HEK293 (cell line): ENCODE data around the gene ATP8A1.

Experiments used
- CTCF ChIA-PET: fragments of 350-600 bp; formaldehyde crosslinking; extraction: SDS; loops from one replicate; lab custom pipeline; 2021; ENCODE audit warnings: antibody characterized with exemption; lab: Yijun Ruan, JAX
- POLR2A ChIA-PET: fragments of 300-600 bp; formaldehyde crosslinking; extraction: SDS; loops from one replicate; lab custom pipeline; 2020; ENCODE audit warnings: antibody characterized with exemption, inconsistent platforms; lab: Yijun Ruan, JAX
- H3K27ac ChIP-seq: fragments of 200-500 bp; sonication (Bioruptor generic); 2 replicates; pipeline ENCODE4 v1.5.1; 2014; ENCODE audit warnings: low read depth, low read length, control low read depth, inconsistent platforms; ENCODE audit errors: extremely low read depth
- H3K36me3 ChIP-seq, 2 experiments: fragments of 200-500 bp in 1 of 2; sonication (Bioruptor generic) in 1 of 2; 1 replicate in 1 of 2; 2 replicates in 1 of 2; pipeline ENCODE4 v1.5.1; 2014 to 2017; ENCODE audit warnings: inconsistent platforms in 2 of 2, low read length in 2 of 2; ENCODE audit not compliant: control insufficient read depth in 2 of 2, insufficient read depth in 1 of 2
- H3K4me1 ChIP-seq: fragments of 200-500 bp; sonication (Bioruptor generic); 2 replicates; pipeline ENCODE4 v1.5.1; 2014; ENCODE audit warnings: mild to moderate bottlenecking, low read length, inconsistent platforms; ENCODE audit not compliant: control insufficient read depth, insufficient read depth
- H3K4me3 ChIP-seq: 2 replicates; pipeline ENCODE4 v1.5.1; 2011; ENCODE audit warnings: low read depth, mild to moderate bottlenecking, control low read depth, low read length, moderate library complexity
- H3K9me3 ChIP-seq: fragments of 200-500 bp; sonication (Bioruptor generic); 2 replicates; pipeline ENCODE4 v1.5.1; 2014; ENCODE audit warnings: low read depth, low read length, inconsistent platforms; ENCODE audit not compliant: control insufficient read depth, insufficient read depth
- BCL11A ChIP-seq: fragments of 450-650 bp; formaldehyde crosslinking; IDR thresholded peaks from 2 replicates; pipeline ENCODE4 v1.5.1; 2016; ENCODE audit warnings: low read depth, missing biosample characterization, missing genetic modification characterization
- IKZF3 ChIP-seq: fragments of 450-650 bp; IDR thresholded peaks from 2 replicates; pipeline ENCODE4 v1.5.0; 2018; ENCODE audit warnings: missing biosample characterization, mild to moderate bottlenecking, missing genetic modification characterization, moderate library complexity
- RBAK ChIP-seq: fragments of 450-650 bp; formaldehyde crosslinking; IDR thresholded peaks from 2 replicates; pipeline ENCODE4 v1.5.1; 2016; ENCODE audit warnings: missing biosample characterization, missing genetic modification characterization
- REPIN1 ChIP-seq: fragments of 450-650 bp; formaldehyde crosslinking; IDR thresholded peaks from 2 replicates; pipeline ENCODE4 v1.5.1; 2017; ENCODE audit warnings: missing biosample characterization, missing genetic modification characterization, low read depth
- YY2 ChIP-seq: fragments of 450-650 bp; formaldehyde crosslinking; IDR thresholded peaks from 2 replicates; pipeline ENCODE4 v1.5.1; 2016; ENCODE audit warnings: missing biosample characterization, missing genetic modification characterization
- ZBTB11 ChIP-seq: fragments of 450-650 bp; formaldehyde crosslinking; conservative IDR thresholded peaks from 2 replicates; pipeline ENCODE4 v1.5.1; 2016; ENCODE audit warnings: low read depth, missing biosample characterization, missing genetic modification characterization
- ZBTB6 ChIP-seq: fragments of 450-650 bp; formaldehyde crosslinking; IDR thresholded peaks from 2 replicates; pipeline ENCODE4 v1.5.1; 2017; ENCODE audit warnings: missing biosample characterization, missing genetic modification characterization
- ZNF114 ChIP-seq: fragments of 450-650 bp; formaldehyde crosslinking; IDR thresholded peaks from 2 replicates; pipeline ENCODE4 v1.5.0; 2017; ENCODE audit warnings: missing biosample characterization, missing genetic modification characterization
- ZNF544 ChIP-seq: fragments of 450-650 bp; formaldehyde crosslinking; IDR thresholded peaks from 2 replicates; pipeline ENCODE4 v1.5.0; 2017; ENCODE audit warnings: missing biosample characterization, missing genetic modification characterization
- ZNF560 ChIP-seq: fragments of 450-650 bp; formaldehyde crosslinking; IDR thresholded peaks from 2 replicates; pipeline ENCODE4 v1.5.1; 2017; ENCODE audit warnings: missing biosample characterization, missing genetic modification characterization, borderline replicate concordance
- ZNF580 ChIP-seq: fragments of 450-650 bp; formaldehyde crosslinking; IDR thresholded peaks from 2 replicates; pipeline ENCODE4 v1.5.1; 2016; ENCODE audit warnings: missing biosample characterization, missing genetic modification characterization
- ZNF585B ChIP-seq: fragments of 450-650 bp; formaldehyde crosslinking; IDR thresholded peaks from 2 replicates; pipeline ENCODE4 v1.5.1; 2016; ENCODE audit warnings: missing biosample characterization, missing genetic modification characterization
- ZNF624 ChIP-seq: fragments of 450-650 bp; formaldehyde crosslinking; IDR thresholded peaks from 2 replicates; pipeline ENCODE4 v1.5.1; 2017; ENCODE audit warnings: missing biosample characterization, missing genetic modification characterization
- ZNF776 ChIP-seq: fragments of 450-650 bp; formaldehyde crosslinking; IDR thresholded peaks from 2 replicates; pipeline ENCODE4 v1.5.0; 2017; ENCODE audit warnings: missing biosample characterization, missing genetic modification characterization, borderline replicate concordance
- ZNF785 ChIP-seq: fragments of 450-650 bp; formaldehyde crosslinking; IDR thresholded peaks from 2 replicates; pipeline ENCODE4 v1.5.1; 2016; ENCODE audit warnings: missing biosample characterization, missing genetic modification characterization
- ZNF843 ChIP-seq: fragments of 450-650 bp; formaldehyde crosslinking; IDR thresholded peaks from 2 replicates; pipeline ENCODE4 v1.5.1; 2016; ENCODE audit warnings: missing biosample characterization, missing genetic modification characterization
- TF ChIP-seq, protein P1 (sequence below): fragments of 450-650 bp; formaldehyde crosslinking; IDR thresholded peaks from 2 replicates; pipeline ENCODE4 v1.5.1; 2016; ENCODE audit warnings: missing biosample characterization, missing genetic modification characterization
- TF ChIP-seq, protein P2 (sequence below): fragments of 450-650 bp; formaldehyde crosslinking; IDR thresholded peaks from 2 replicates; pipeline ENCODE4 v1.5.1; 2016; ENCODE audit warnings: missing biosample characterization, missing genetic modification characterization

Gene ATP8A1

GRCh38 chr4:42642845-42643615 is 13.9 kb downstream of the ATP8A1 start (continued):
- no peak for TF ChIP-seq YY2 (tag by site-specific recombination)
- TF ChIP-seq ZNF544 (tag by site-specific recombination), result no peak
- TF ChIP-seq ZNF560, result no peak
- no peak for TF ChIP-seq ZNF114 (tag by site-specific recombination)
- no peak for TF ChIP-seq BCL11A
- TF ChIP-seq, protein P1, sequence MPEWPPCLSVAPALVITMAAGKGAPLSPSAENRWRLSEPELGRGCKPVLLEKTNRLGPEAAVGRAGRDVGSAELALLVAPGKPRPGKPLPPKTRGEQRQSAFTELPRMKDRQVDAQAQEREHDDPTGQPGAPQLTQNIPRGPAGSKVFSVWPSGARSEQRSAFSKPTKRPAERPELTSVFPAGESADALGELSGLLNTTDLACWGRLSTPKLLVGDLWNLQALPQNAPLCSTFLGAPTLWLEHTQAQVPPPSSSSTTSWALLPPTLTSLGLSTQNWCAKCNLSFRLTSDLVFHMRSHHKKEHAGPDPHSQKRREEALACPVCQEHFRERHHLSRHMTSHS, result no peak
- no peak for TF ChIP-seq ZBTB11
- no peak for TF ChIP-seq IKZF3
- TF ChIP-seq, protein P2, sequence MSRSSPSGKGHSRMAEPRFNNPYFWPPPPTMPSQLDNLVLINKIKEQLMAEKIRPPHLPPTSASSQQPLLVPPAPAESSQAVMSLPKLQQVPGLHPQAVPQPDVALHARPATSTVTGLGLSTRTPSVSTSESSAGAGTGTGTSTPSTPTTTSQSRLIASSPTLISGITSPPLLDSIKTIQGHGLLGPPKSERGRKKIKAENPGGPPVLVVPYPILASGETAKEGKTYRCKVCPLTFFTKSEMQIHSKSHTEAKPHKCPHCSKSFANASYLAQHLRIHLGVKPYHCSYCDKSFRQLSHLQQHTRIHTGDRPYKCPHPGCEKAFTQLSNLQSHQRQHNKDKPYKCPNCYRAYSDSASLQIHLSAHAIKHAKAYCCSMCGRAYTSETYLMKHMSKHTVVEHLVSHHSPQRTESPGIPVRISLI (tag by site-specific recombination), result no peak
- no peak for TF ChIP-seq ZNF776 (tag by site-specific recombination)
- no peak for TF ChIP-seq ZNF580

DNA sequence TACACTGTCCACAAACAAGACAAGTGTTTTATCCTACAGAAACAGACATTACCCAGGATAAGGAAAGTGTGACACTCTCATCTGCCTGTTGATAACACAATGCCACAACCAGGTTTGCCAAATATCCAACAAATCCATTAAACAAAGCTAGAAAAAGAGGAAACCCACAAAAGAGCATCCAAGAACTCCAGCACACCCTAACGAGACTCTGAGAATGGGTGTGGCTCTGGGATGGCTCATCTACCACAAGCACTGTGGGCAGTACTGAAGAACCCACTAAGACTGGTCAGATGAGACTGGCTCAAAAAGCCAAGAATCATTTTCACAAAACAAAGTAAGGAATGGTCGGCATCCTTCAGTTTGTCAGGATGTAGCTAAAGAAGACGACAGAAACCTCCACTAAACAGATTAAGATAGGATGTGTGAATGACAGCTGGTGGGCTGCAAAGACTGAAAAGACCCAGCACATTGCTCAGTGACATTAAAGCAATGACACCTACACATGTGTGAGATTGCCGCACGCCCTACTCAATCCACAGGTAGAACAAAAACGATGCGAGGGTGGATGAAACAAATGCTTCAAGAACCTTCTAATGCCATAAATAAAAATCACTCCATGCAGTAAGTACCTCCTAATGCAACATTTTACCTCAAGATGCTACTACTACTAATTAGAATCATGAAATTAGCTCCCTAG is 14.7 kb downstream of the ATP8A1 start:
- no peak for TF ChIP-seq REPIN1 (tag by site-specific recombination)
- TF ChIP-seq ZNF785 (tag by site-specific recombination), result no peak
- no peak for TF ChIP-seq ZNF624
- no peak for TF ChIP-seq ZNF843 (tag by site-specific recombination)
- no peak for TF ChIP-seq ZBTB6 (tag by site-specific recombination)
- no peak for TF ChIP-seq ZNF585B (tag by site-specific recombination)
- no peak for TF ChIP-seq RBAK (tag by site-specific recombination)
- no peaks in the 10 kb centered on the region for H3K36me3 ChIP-seq
- H3K9me3 ChIP-seq, result no peaks in the 10 kb centered on the region
- CTCF ChIA-PET, result no interaction called here
- H3K4me3 ChIP-seq, result no peak overlapping the region
- peaks cover 8% of the 10 kb centered on the region for H3K4me1 ChIP-seq
- no peak overlapping the region for H3K27ac ChIP-seq
- POLR2A ChIA-PET, result interaction anchor here (1.0 to 1.7 kb wide), 2 partner anchors 14 to 15 kb away, joined by 3 to 5 read pairs; partner anchors contain the start of gene ATP8A1
